HCT116 (cell line): ENCODE measurements around the gene STXBP3. TPM values are rescaled to one million over a fixed set of nuclear protein-coding genes. Genes with fewer than 3 reads are reported as not detected.

ENCODE experiments used
- ATAC-seq: fragments of 200-7000 bp; cut with Tn5 transposase; 2 replicates; pipeline ENCODE4 v1.9.1; 2020; ENCODE audit warnings: mild to moderate bottlenecking, moderate library complexity
- BruUV-seq: library from RNA; stranded (reverse); fragments of 400-500 nt; replicated peaks from 2 replicates; lab custom pipeline; 2021; lab: Mats Ljungman, UMichigan
- CTCF ChIA-PET: fragments of 300-600 bp; sonication (Branson Sonifier 250); formaldehyde crosslinking; loops from one replicate; lab custom pipeline; 2021; ENCODE audit warnings: antibody characterized with exemption; lab: Charles Lee
- POLR2A ChIA-PET: fragments of 300-600, 350-600 bp; sonication (Branson Sonifier 250); formaldehyde crosslinking; loops from one replicate; lab custom pipeline; 2021; ENCODE audit warnings: antibody characterized with exemption; lab: Charles Lee
- RAD21 ChIA-PET, 2 experiments: fragments of 300-600 bp; sonication (Branson Sonifier 250); formaldehyde crosslinking; loops; one replicate each; lab custom pipeline; 2023; ENCODE audit warnings: low total read pairs in 2 of 2; ENCODE audit not compliant: uncharacterized antibody in 2 of 2, unreplicated experiment in 2 of 2, low non-redundant PET in 1 of 2; lab: Charles Lee
- DNase-seq: peaks from one replicate; pipeline ENCODE4 v3.0.0-alpha.2; 2010; ENCODE audit warnings: low read depth, low spot score
- H2AFZ ChIP-seq: fragments of 200-600 bp; shearing (Covaris generic), sonication (generic); 2 replicates; pipeline ENCODE4 v1.6.1; 2017; ENCODE audit warnings: low read depth, mixed run types, mixed read lengths, antibody characterized with exemption, low read length; ENCODE audit not compliant: poor library complexity, severe bottlenecking
- H3K27ac ChIP-seq: 2 replicates; pipeline ENCODE4 v1.5.1; 2012; ENCODE audit warnings: low read depth, low read length
- H3K27me3 ChIP-seq: fragments of 200-600 bp; sonication (generic); 2 replicates; pipeline ENCODE4 v1.6.1; 2016; ENCODE audit warnings: mixed run types, low read length, mixed read lengths; ENCODE audit not compliant: insufficient read depth
- H3K36me3 ChIP-seq, 2 experiments: fragments of 200-500 bp in 1 of 2; fragments of 200-600 bp in 1 of 2; sonication (Bioruptor generic) in 1 of 2; sonication (generic) in 1 of 2; 2 replicates each; pipeline versions ENCODE4 v1.5.1 to v1.6.1; 2014 to 2016; ENCODE audit warnings: low read length in 2 of 2, inconsistent platforms in 1 of 2, mixed read lengths in 1 of 2, mixed run types in 1 of 2; ENCODE audit not compliant: insufficient read depth in 2 of 2, control insufficient read depth in 1 of 2
- H3K4me1 ChIP-seq, 2 experiments: fragments of 200-600 bp in 1 of 2; sonication (generic) in 1 of 2; 2 replicates each; pipeline versions ENCODE4 v1.5.1 to v1.6.1; 2012 to 2017; ENCODE audit warnings: low read length in 2 of 2, inconsistent platforms in 1 of 2, mild to moderate bottlenecking in 1 of 2, mixed read lengths in 1 of 2, mixed run types in 1 of 2, moderate library complexity in 1 of 2; ENCODE audit not compliant: insufficient read depth in 2 of 2, control insufficient read depth in 1 of 2
- H3K4me2 ChIP-seq: fragments of 200-600 bp; sonication (generic); 2 replicates; pipeline ENCODE4 v1.6.1; 2017; ENCODE audit warnings: mixed run types, low read length, mixed read lengths
- H3K4me3 ChIP-seq, 2 experiments: fragments of 200-600 bp in 1 of 2; sonication (generic) in 1 of 2; replicated peaks in 1 of 2; 2 replicates each; pipeline ENCODE4 v1.5.1; 2011 to 2016; ENCODE audit warnings: low read length in 2 of 2, control low read depth in 1 of 2, low read depth in 1 of 2, mild to moderate bottlenecking in 1 of 2, mixed read lengths in 1 of 2, mixed run types in 1 of 2
- H3K79me2 ChIP-seq: fragments of 200-600 bp; sonication (generic); 2 replicates; pipeline ENCODE4 v1.6.1; 2017; ENCODE audit warnings: mild to moderate bottlenecking, mixed run types, low read length, moderate library complexity, mixed read lengths; ENCODE audit not compliant: insufficient read depth
- H3K9ac ChIP-seq: fragments of 200-600 bp; sonication (generic); 2 replicates; pipeline ENCODE4 v1.6.1; 2016; ENCODE audit warnings: low read length, mixed read lengths
- H3K9me2 ChIP-seq: fragments of 200-600 bp; sonication (generic), shearing (Covaris generic); 2 replicates; pipeline ENCODE4 v1.6.1; 2017; ENCODE audit warnings: mixed run types, mild to moderate bottlenecking, moderate library complexity; ENCODE audit not compliant: insufficient read depth
- H3K9me3 ChIP-seq, 2 experiments: fragments of 200-500 bp in 1 of 2; fragments of 200-600 bp in 1 of 2; sonication (Bioruptor generic) in 1 of 2; sonication (generic) in 1 of 2; 2 replicates each; pipeline ENCODE4 v1.6.1; 2014 to 2017; ENCODE audit warnings: low read length in 2 of 2, mixed read lengths in 2 of 2, inconsistent platforms in 1 of 2, low read depth in 1 of 2, mild to moderate bottlenecking in 1 of 2, mixed run types in 1 of 2, moderate library complexity in 1 of 2; ENCODE audit not compliant: control insufficient read depth in 1 of 2, insufficient read depth in 1 of 2
- H4K20me1 ChIP-seq: fragments of 200-600 bp; sonication (generic), shearing (Covaris generic); 2 replicates; pipeline ENCODE4 v1.6.1; 2017; ENCODE audit warnings: mixed run types, mild to moderate bottlenecking, moderate library complexity; ENCODE audit not compliant: insufficient read depth
- ATF3 ChIP-seq: IDR thresholded peaks from 2 replicates; pipeline ENCODE4 v1.6.1; 2012
- EGR1 ChIP-seq: IDR thresholded peaks from 2 replicates; pipeline ENCODE4 v1.6.1; 2012; ENCODE audit warnings: low read depth
- EZH2phosphoT487 ChIP-seq: fragments of 200-600 bp; IDR thresholded peaks from 2 replicates; pipeline ENCODE4 v1.6.1; 2018; ENCODE audit warnings: antibody characterized with exemption, borderline replicate concordance
- FOSL1 ChIP-seq: IDR thresholded peaks from 2 replicates; pipeline ENCODE4 v1.6.1; 2012; ENCODE audit warnings: low read depth
- POLR2A ChIP-seq: IDR thresholded peaks from 2 replicates; pipeline ENCODE4 v1.7.0; 2011; ENCODE audit warnings: borderline replicate concordance; ENCODE audit not compliant: insufficient read depth, insufficient read length; ENCODE audit errors: extremely low read depth
- POLR2AphosphoS5 ChIP-seq: IDR thresholded peaks from 2 replicates; pipeline ENCODE4 v1.6.1; 2011; ENCODE audit warnings: mild to moderate bottlenecking, low read depth, low read length, moderate library complexity
- REST ChIP-seq: IDR thresholded peaks from 2 replicates; pipeline ENCODE4 v1.6.1; 2012; ENCODE audit warnings: low read depth
- SP1 ChIP-seq: IDR thresholded peaks from 2 replicates; pipeline ENCODE4 v1.6.1; 2012; ENCODE audit warnings: low read depth
- TCF7L2 ChIP-seq: IDR thresholded peaks from 2 replicates; pipeline ENCODE4 v1.7.0; 2011; ENCODE audit warnings: borderline replicate concordance, inconsistent platforms; ENCODE audit not compliant: insufficient read depth, insufficient read length; ENCODE audit errors: extremely low read depth
- YY1 ChIP-seq: IDR thresholded peaks from 2 replicates; pipeline ENCODE4 v1.6.1; 2011; ENCODE audit warnings: low read length, low read depth, moderate library complexity, mild to moderate bottlenecking; ENCODE audit not compliant: insufficient replicate concordance; ENCODE audit errors: extremely low read depth
- ZBTB33 ChIP-seq: IDR thresholded peaks from 2 replicates; pipeline ENCODE4 v1.6.1; 2011; ENCODE audit warnings: mild to moderate bottlenecking, low read length, moderate library complexity; ENCODE audit not compliant: insufficient replicate concordance; ENCODE audit errors: extremely low read depth
- ZFX ChIP-seq: fragments of 450-650 bp; IDR thresholded peaks from 2 replicates; pipeline ENCODE4 v1.6.1; 2017
- ZNF274 ChIP-seq: fragments of 200-500 bp; sonication (Bioruptor generic); IDR thresholded peaks from 2 replicates; pipeline ENCODE4 v1.6.1; 2014; ENCODE audit warnings: mild to moderate bottlenecking, low read depth, low read length, inconsistent platforms
- intact Hi-C: fragments of 100-400 bp; cut with micrococcal nuclease; formaldehyde crosslinking; loops from 2 replicates; pipeline ENCODE4 v1.10.0; 2022
- total RNA-seq: library from RNA; stranded (reverse); gene quantifications from one replicate; pipeline ENCODE4 v1.2.1, GENCODE V29; 2021; ENCODE audit not compliant: unreplicated experiment

Gene STXBP3
- total RNA-seq, 1 experiment from 2014 or later = 22.6 TPM

GRCh38 chr1:108799001-108799400 lies 52.5 kb downstream of the STXBP3 start:
- H3K27ac ChIP-seq = no peak overlapping the region
- no peak for TF ChIP-seq TCF7L2
- H3K4me3 ChIP-seq = no peak overlapping the region
- H2AFZ ChIP-seq = no peak overlapping the region
- no TSS peak for BruUV-seq
- H3K36me3 ChIP-seq = peaks cover 0 to 6% of the 10 kb centered on the region in 2 experiments; a peak in 1 of 4 replicates
- no peak overlapping the region for H3K9ac ChIP-seq
- no peaks in the 10 kb centered on the region for H3K9me3 ChIP-seq
- ATAC-seq = no peak
- ChIA-PET POLR2A (no interaction called here), RAD21 (no interaction called here), CTCF (no interaction called here)
- no peaks in the 10 kb centered on the region for H3K79me2 ChIP-seq
- no peaks in the 10 kb centered on the region for H4K20me1 ChIP-seq
- no peaks in the 10 kb centered on the region for H3K9me2 ChIP-seq
- H3K27me3 ChIP-seq = no peaks in the 10 kb centered on the region
- DNase-seq = no peak
- intact Hi-C loops = no loop called here
- H3K4me2 ChIP-seq = no peak overlapping the region
- H3K4me1 ChIP-seq = no peaks in the 10 kb centered on the region

- ATAC-seq (no peak), DNase-seq (no peak)
- CTCF ChIA-PET = no interaction called here
- no peaks in the 10 kb centered on the region for H4K20me1 ChIP-seq
- H3K36me3 ChIP-seq = peaks cover 0 to 2% of the 10 kb centered on the region in 2 experiments; a peak in 1 of 4 replicates
- POLR2A ChIA-PET = no interaction called here
- H3K9me3 ChIP-seq = no peaks in the 10 kb centered on the region
- H2AFZ ChIP-seq = no peak overlapping the region
- no peaks in the 10 kb centered on the region for H3K9me2 ChIP-seq
- no peak overlapping the region for H3K4me3 ChIP-seq
- H3K4me2 ChIP-seq = no peak overlapping the region
- H3K27ac ChIP-seq = no peak overlapping the region
- BruUV-seq = no TSS peak
- H3K79me2 ChIP-seq = no peaks in the 10 kb centered on the region
- TF ChIP-seq EGR1 = no peak
- TF ChIP-seq FOSL1 = no peak
- TF ChIP-seq ZBTB33 = no peak
- no peak for TF ChIP-seq POLR2AphosphoS5
- TF ChIP-seq ATF3 = no peak
- no peak for TF ChIP-seq YY1
- TF ChIP-seq POLR2A = no peak
- no peak for TF ChIP-seq REST
- TF ChIP-seq ZFX = no peak
- TF ChIP-seq EZH2phosphoT487 = no peak
- TF ChIP-seq ZNF274 = no peak
- no peak for TF ChIP-seq SP1
- H3K4me1 ChIP-seq = no peaks in the 10 kb centered on the region
- no peaks in the 10 kb centered on the region for H3K27me3 ChIP-seq
- H3K9ac ChIP-seq = no peak overlapping the region
- RAD21 ChIA-PET = no interaction called here
- intact Hi-C loops = no loop called here
Observed at GRCh38 chr1:108801101-108801500, 54.6 kb downstream of the STXBP3 start.
